Nephron (organoid): Measurements from ENCODE around the gene HYDIN.

Experiments
- H3K27ac Mint-ChIP-seq, 3 experiments: 2 replicates each; pipeline ENCODE4 v1.8.0; 2020; ENCODE audit warnings: mixed read lengths in 3 of 3, mild to moderate bottlenecking in 2 of 3, moderate library complexity in 1 of 3
- H3K27me3 Mint-ChIP-seq: 2 replicates; pipeline ENCODE4 v1.8.0; 2021; ENCODE audit warnings: low read depth, mild to moderate bottlenecking, moderate library complexity, mixed read lengths
- H3K36me3 Mint-ChIP-seq: 2 replicates; pipeline ENCODE4 v1.8.0; 2020; ENCODE audit warnings: low read depth, mixed read lengths
- H3K4me1 Mint-ChIP-seq: 2 replicates; pipeline ENCODE4 v1.8.0; 2020; ENCODE audit warnings: mixed read lengths
- H3K4me3 Mint-ChIP-seq, 3 experiments: 2 replicates each; pipeline ENCODE4 v1.8.0; 2020; ENCODE audit warnings: mild to moderate bottlenecking in 3 of 3, mixed read lengths in 3 of 3, moderate library complexity in 2 of 3
- H3K9me3 Mint-ChIP-seq: 2 replicates; pipeline ENCODE4 v1.8.0; 2020; ENCODE audit warnings: mixed read lengths
- TF ChIP-seq, protein P1 (sequence below), 3 experiments: fragments of 200-600 bp; sonication (generic); IDR thresholded peaks; one replicate each; pipeline ENCODE4 v1.5.0; 2021; ENCODE audit warnings: antibody characterized with exemption in 3 of 3; ENCODE audit not compliant: unreplicated experiment in 3 of 3

The HYDIN gene

GRCh38 chr16:71230122-71230845 lies at the start of gene HYDIN:
Gene HYDIN, minus strand, starts transcription at chr16:71230722. Its CDS starts 43,827 bp downstream, at chr16:71186895.
- peaks cover 7% of the 10 kb centered on the region for H3K27me3 Mint-ChIP-seq
- H3K9me3 Mint-ChIP-seq: peaks cover 33% of the 10 kb centered on the region

GRCh38 chr16:71276589-71277334 lies 46.2 kb upstream of the HYDIN start:
- Mint-ChIP-seq H3K4me1 (no peaks in the 10 kb centered on the region), H3K9me3 (peaks cover 13% of the 10 kb centered on the region), H3K27me3 (no peaks in the 10 kb centered on the region), H3K27ac (no peak overlapping the region), H3K36me3 (peaks cover 23% of the 10 kb centered on the region), H3K4me3 (no peak overlapping the region)
- TF ChIP-seq, protein P1, sequence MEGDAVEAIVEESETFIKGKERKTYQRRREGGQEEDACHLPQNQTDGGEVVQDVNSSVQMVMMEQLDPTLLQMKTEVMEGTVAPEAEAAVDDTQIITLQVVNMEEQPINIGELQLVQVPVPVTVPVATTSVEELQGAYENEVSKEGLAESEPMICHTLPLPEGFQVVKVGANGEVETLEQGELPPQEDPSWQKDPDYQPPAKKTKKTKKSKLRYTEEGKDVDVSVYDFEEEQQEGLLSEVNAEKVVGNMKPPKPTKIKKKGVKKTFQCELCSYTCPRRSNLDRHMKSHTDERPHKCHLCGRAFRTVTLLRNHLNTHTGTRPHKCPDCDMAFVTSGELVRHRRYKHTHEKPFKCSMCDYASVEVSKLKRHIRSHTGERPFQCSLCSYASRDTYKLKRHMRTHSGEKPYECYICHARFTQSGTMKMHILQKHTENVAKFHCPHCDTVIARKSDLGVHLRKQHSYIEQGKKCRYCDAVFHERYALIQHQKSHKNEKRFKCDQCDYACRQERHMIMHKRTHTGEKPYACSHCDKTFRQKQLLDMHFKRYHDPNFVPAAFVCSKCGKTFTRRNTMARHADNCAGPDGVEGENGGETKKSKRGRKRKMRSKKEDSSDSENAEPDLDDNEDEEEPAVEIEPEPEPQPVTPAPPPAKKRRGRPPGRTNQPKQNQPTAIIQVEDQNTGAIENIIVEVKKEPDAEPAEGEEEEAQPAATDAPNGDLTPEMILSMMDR (IDR thresholded peaks at IDR 0.05; ENCODE audit: unreplicated experiment in 3 of 3): no peak

More at GRCh38 chr16:71230122-71230845, at the start of gene HYDIN:
- peaks cover 7% of the 10 kb centered on the region for H3K4me1 Mint-ChIP-seq
- TF ChIP-seq, protein P1 (IDR thresholded peaks at IDR 0.05; ENCODE audit: unreplicated experiment in 3 of 3): no peak
- H3K36me3 Mint-ChIP-seq: peaks cover 23% of the 10 kb centered on the region
- peak within 1 kb of the TSS; percentile 91 to 98 (median 97) for H3K4me3 Mint-ChIP-seq
- peak within 1 kb of the TSS in 2 of 3 experiments; percentile 58 to 75 for H3K27ac Mint-ChIP-seq

GRCh38 chr16:71273384-71273783 lies 42.9 kb upstream of the HYDIN start:
- TF ChIP-seq, protein P1 (IDR thresholded peaks at IDR 0.05; ENCODE audit: unreplicated experiment in 3 of 3): no peak
- H3K9me3 Mint-ChIP-seq: peaks cover 31% of the 10 kb centered on the region
- H3K27me3 Mint-ChIP-seq: peaks cover 6% of the 10 kb centered on the region
- no peak overlapping the region for H3K27ac Mint-ChIP-seq
- H3K4me1 Mint-ChIP-seq: no peaks in the 10 kb centered on the region
- no peak overlapping the region for H3K4me3 Mint-ChIP-seq
- H3K36me3 Mint-ChIP-seq: peaks cover 19% of the 10 kb centered on the region

DNA sequence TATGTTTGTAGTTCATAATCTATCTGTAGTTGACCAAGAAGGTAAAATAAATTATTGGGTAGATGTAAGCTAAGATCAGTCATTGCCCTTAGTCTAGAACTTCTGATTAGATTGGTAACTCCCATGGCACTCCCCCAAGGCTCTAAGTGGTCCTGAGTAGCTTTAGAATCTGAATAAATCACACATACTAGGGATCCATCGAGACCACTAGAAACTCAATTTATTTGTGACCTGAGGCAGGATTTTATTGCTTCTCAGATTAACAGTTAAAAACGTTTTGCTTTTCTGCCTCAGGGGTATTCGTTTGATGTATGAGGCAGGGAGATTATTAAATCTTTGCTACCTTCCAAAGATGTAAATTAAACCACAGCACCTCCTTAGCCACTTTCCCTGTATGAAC lies 33.8 kb upstream of the HYDIN start:
- Mint-ChIP-seq H3K4me1 (peaks cover 21% of the 10 kb centered on the region), H3K27me3 (peaks cover 4% of the 10 kb centered on the region), H3K9me3 (peaks cover 12% of the 10 kb centered on the region), H3K27ac (no peak overlapping the region), H3K36me3 (peaks cover 5% of the 10 kb centered on the region), H3K4me3 (no peak overlapping the region)
- TF ChIP-seq, protein P1 (IDR thresholded peaks at IDR 0.05; ENCODE audit: unreplicated experiment in 3 of 3): no peak

DNA sequence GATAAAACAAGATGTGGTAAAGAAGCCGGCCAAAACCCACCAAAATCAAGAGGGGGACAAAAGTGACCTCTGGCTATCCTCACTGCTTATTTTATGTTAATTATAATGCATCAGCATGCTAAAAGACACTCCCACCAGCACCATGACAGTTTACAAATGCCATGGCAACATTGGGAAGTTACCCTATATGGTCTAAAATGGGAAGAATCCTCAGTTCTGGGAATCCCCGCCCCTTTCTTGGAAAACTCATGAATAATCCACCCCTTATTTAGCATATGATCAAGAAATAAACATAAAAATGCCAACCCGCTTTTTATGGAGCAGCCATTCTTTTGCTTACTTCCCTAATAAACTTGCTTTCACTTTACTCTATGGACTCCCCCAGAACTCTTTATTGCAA lies 33.1 kb upstream of the HYDIN start:
- Mint-ChIP-seq H3K27ac (no peak overlapping the region), H3K36me3 (peaks cover 5% of the 10 kb centered on the region), H3K4me3 (no peak overlapping the region), H3K4me1 (peaks cover 28% of the 10 kb centered on the region), H3K27me3 (peaks cover 3% of the 10 kb centered on the region), H3K9me3 (peaks cover 8% of the 10 kb centered on the region)
- TF ChIP-seq, protein P1 (IDR thresholded peaks at IDR 0.05; ENCODE audit: unreplicated experiment in 3 of 3): no peak
